GM18511 (cell line): ENCODE results near the gene SPAG16.
A peak's percentile ranks its signal among the peaks of the same experiment; 100 is the strongest.

ENCODE experiments used
- ATAC-seq: cut with Tn5 transposase; IDR thresholded peaks from one replicate; pipeline ENCODE4 v1.9.1; 2021; ENCODE audit warnings: mild to moderate bottlenecking, moderate library complexity; ENCODE audit not compliant: unreplicated experiment

The SPAG16 gene

GRCh38 chr2:214232271-214232670 is 948.0 kb downstream of the SPAG16 start:
- ATAC-seq, result no peak

GRCh38 chr2:214233164-214233563 is 948.9 kb downstream of the SPAG16 start:
- no peak for ATAC-seq

- ATAC-seq, result no peak
Observed at GRCh38 chr2:214242797-214243196, 958.5 kb downstream of the SPAG16 start.

- no peak for ATAC-seq
Observed at GRCh38 chr2:214244847-214245246, 960.6 kb downstream of the SPAG16 start.

- no peak for ATAC-seq
Observed at GRCh38 chr2:214246417-214246816, 962.2 kb downstream of the SPAG16 start.

- ATAC-seq, result no peak
Observed at GRCh38 chr2:214247531-214247930, 963.3 kb downstream of the SPAG16 start.

- no peak for ATAC-seq
Observed at GRCh38 chr2:214255046-214255445, 970.8 kb downstream of the SPAG16 start.

GRCh38 chr2:214261683-214262082 is 977.4 kb downstream of the SPAG16 start:
- no peak for ATAC-seq

GRCh38 chr2:214264171-214264570 is 979.9 kb downstream of the SPAG16 start:
- ATAC-seq, result no peak

GRCh38 chr2:214265991-214266489 is 981.8 kb downstream of the SPAG16 start:
- ATAC-seq, result no peak

GRCh38 chr2:214277880-214278279 is 993.6 kb downstream of the SPAG16 start:
- no peak for ATAC-seq

- no peak for ATAC-seq
Observed at GRCh38 chr2:214286011-214286410, 1001.7 kb downstream of the SPAG16 start.

GRCh38 chr2:214293593-214293992 is 1009.3 kb downstream of the SPAG16 start:
- ATAC-seq, result no peak

- no peak for ATAC-seq
Observed at GRCh38 chr2:214294426-214294825, 1010.2 kb downstream of the SPAG16 start.

- no peak for ATAC-seq
Observed at GRCh38 chr2:214297423-214297822, 1013.2 kb downstream of the SPAG16 start.

- peak; percentile 55 for ATAC-seq
Observed at GRCh38 chr2:214310319-214310718, 1026.1 kb downstream of the SPAG16 start.

- ATAC-seq, result peak; percentile 68
Observed at GRCh38 chr2:214311031-214311533, 1026.8 kb downstream of the SPAG16 start.

- ATAC-seq, result no peak
Observed at GRCh38 chr2:214311931-214312749, 1027.9 kb downstream of the SPAG16 start.

GRCh38 chr2:214315324-214315723 is 1031.1 kb downstream of the SPAG16 start:
- no peak for ATAC-seq

- no peak for ATAC-seq
Observed at GRCh38 chr2:214320211-214320610, 1035.9 kb downstream of the SPAG16 start.

GRCh38 chr2:214322662-214323061 is 1038.4 kb downstream of the SPAG16 start:
- ATAC-seq, result no peak

GRCh38 chr2:214325404-214325803 is 1041.1 kb downstream of the SPAG16 start:
- ATAC-seq, result no peak
